Progenitor cell of endocrine pancreas (in vitro differentiated cells): Measurements from ENCODE around the gene SRRM4. TPM values are rescaled to one million over a fixed set of nuclear protein-coding genes. Genes with fewer than 3 reads are reported as not detected.

Source experiments
- DNase-seq: peaks from one replicate; pipeline ENCODE4 v3.0.0; 2021; ENCODE audit warnings: low spot score; ENCODE audit not compliant: unreplicated experiment
- H3K27ac Mint-ChIP-seq: 2 replicates; pipeline ENCODE4 v1.8.0; 2021; ENCODE audit warnings: mild to moderate bottlenecking, moderate library complexity, mixed read lengths
- H3K27me3 Mint-ChIP-seq: 2 replicates; pipeline ENCODE4 v1.8.0; 2021; ENCODE audit warnings: mixed read lengths
- H3K36me3 Mint-ChIP-seq: 2 replicates; pipeline ENCODE4 v1.8.0; 2022; ENCODE audit warnings: mixed read lengths; ENCODE audit not compliant: insufficient read depth
- H3K4me1 Mint-ChIP-seq: 2 replicates; pipeline ENCODE4 v1.8.0; 2021; ENCODE audit warnings: low read depth, mixed read lengths
- H3K4me3 Mint-ChIP-seq: 2 replicates; pipeline ENCODE4 v1.8.0; 2021; ENCODE audit warnings: low read depth, mild to moderate bottlenecking, moderate library complexity, mixed read lengths
- H3K9me3 Mint-ChIP-seq: 2 replicates; pipeline ENCODE4 v1.8.0; 2021; ENCODE audit warnings: low read depth, mixed read lengths
- CTCF ChIP-seq: fragments of 200-600 bp; sonication (generic); IDR thresholded peaks from one replicate; pipeline ENCODE4 v1.5.0; 2021; ENCODE audit warnings: antibody characterized with exemption, mild to moderate bottlenecking; ENCODE audit not compliant: unreplicated experiment
- total RNA-seq: library from RNA; stranded (reverse); gene quantifications from 2 replicates; pipeline ENCODE4 v1.2.1, GENCODE V29; 2021

Gene SRRM4
- total RNA-seq, 1 donor from 2014 or later: 2.4 TPM

GRCh38 chr12:119071176-119071575 is 89.8 kb downstream of the SRRM4 start:
- no peak for DNase-seq
- TF ChIP-seq CTCF: no peak
- H3K27ac Mint-ChIP-seq: no peak overlapping the region
- H3K27me3 Mint-ChIP-seq: peaks cover 39% of the 10 kb centered on the region
- H3K36me3 Mint-ChIP-seq: no peaks in the 10 kb centered on the region
- H3K4me1 Mint-ChIP-seq: peaks cover 21% of the 10 kb centered on the region
- H3K9me3 Mint-ChIP-seq: no peaks in the 10 kb centered on the region
- no peak overlapping the region for H3K4me3 Mint-ChIP-seq

GRCh38 chr12:119071638-119072231 is 90.4 kb downstream of the SRRM4 start:
- H3K27ac Mint-ChIP-seq: no peak overlapping the region
- peaks cover 21% of the 10 kb centered on the region for H3K4me1 Mint-ChIP-seq
- no peak overlapping the region for H3K4me3 Mint-ChIP-seq
- no peaks in the 10 kb centered on the region for H3K9me3 Mint-ChIP-seq
- no peak for DNase-seq
- no peaks in the 10 kb centered on the region for H3K36me3 Mint-ChIP-seq
- TF ChIP-seq CTCF: no peak
- peaks cover 35% of the 10 kb centered on the region for H3K27me3 Mint-ChIP-seq

GRCh38 chr12:119072440-119072839 is 91.1 kb downstream of the SRRM4 start:
- H3K4me1 Mint-ChIP-seq: peaks cover 21% of the 10 kb centered on the region
- peaks cover 31% of the 10 kb centered on the region for H3K27me3 Mint-ChIP-seq
- no peak overlapping the region for H3K4me3 Mint-ChIP-seq
- H3K9me3 Mint-ChIP-seq: no peaks in the 10 kb centered on the region
- no peak for TF ChIP-seq CTCF
- H3K27ac Mint-ChIP-seq: no peak overlapping the region
- no peaks in the 10 kb centered on the region for H3K36me3 Mint-ChIP-seq
- no peak for DNase-seq

GRCh38 chr12:119075222-119075787 is 94.0 kb downstream of the SRRM4 start:
- TF ChIP-seq CTCF: no peak
- Mint-ChIP-seq H3K27me3 (peaks cover 18% of the 10 kb centered on the region), H3K4me3 (no peak overlapping the region), H3K36me3 (no peaks in the 10 kb centered on the region), H3K4me1 (peaks cover 8% of the 10 kb centered on the region), H3K27ac (no peak overlapping the region), H3K9me3 (no peaks in the 10 kb centered on the region)
- DNase-seq: no peak

GRCh38 chr12:119075918-119076317 is 94.6 kb downstream of the SRRM4 start:
- no peak for DNase-seq
- Mint-ChIP-seq H3K9me3 (no peaks in the 10 kb centered on the region), H3K36me3 (no peaks in the 10 kb centered on the region), H3K27ac (no peak overlapping the region), H3K4me3 (no peak overlapping the region), H3K4me1 (peaks cover 12% of the 10 kb centered on the region), H3K27me3 (peaks cover 22% of the 10 kb centered on the region)
- TF ChIP-seq CTCF: no peak
